Ovary (tissue), 3 donors: ENCODE results near the gene NGEF.

Experiments
- CTCF ChIP-seq, 3 donors: fragments of 450-650 bp in 2 of 3; fragments of 200-600 bp in 1 of 3; IDR thresholded peaks; one replicate each; pipeline versions ENCODE4 v1.5.1 to v1.8.0; 2016 to 2022; ENCODE audit warnings: antibody characterized with exemption in 3 of 3, mild to moderate bottlenecking in 1 of 3
- EP300 ChIP-seq: sonication (generic); formaldehyde crosslinking; IDR thresholded peaks from one replicate; pipeline ENCODE4 v1.6.1; 2017; ENCODE audit warnings: antibody characterized with exemption
- POLR2A ChIP-seq: fragments of 450-650 bp; IDR thresholded peaks from one replicate; pipeline ENCODE4 v1.6.1; 2017; ENCODE audit warnings: antibody characterized with exemption, mild to moderate bottlenecking, moderate library complexity
- donor health status: DM: no; HTN: no; CAD: no.

GRCh38 chr2:232927793-232928550 lies 85.1 kb downstream of the NGEF start:
- TF ChIP-seq POLR2A (no peak), CTCF (IDR thresholded peaks at IDR 0.05) (no peak), EP300 (no peak)
